SIG-M5 (cell line): ENCODE measurements around the gene ZC3H7A.
A peak's percentile ranks its signal among the peaks of the same experiment; 100 is the strongest.
"Not testable (repeated sequence)": the region's sequence is repeated elsewhere in the genome, so short reads cannot be mapped to it uniquely, and the experiment has no call there.

Experiments
- DNase-seq: peaks from one replicate; lab custom pipeline; 2025; lab: John Stamatoyannopoulos, UW

ZC3H7A gene

GRCh38 chr16:11797166-11797956, at the start of gene ZC3H7A:
ZC3H7A (minus strand) TSS chr16:11797258; CDS start chr16:11782354, 14,904 bp downstream.
- peak; percentile 66 for DNase-seq

- no peak for DNase-seq
Observed at GRCh38 chr16:11844499-11844898, 47.4 kb upstream of the ZC3H7A start.

- no peak for DNase-seq
Observed at GRCh38 chr16:11843861-11844260, 46.8 kb upstream of the ZC3H7A start.

GRCh38 chr16:11843206-11843605, 46.1 kb upstream of the ZC3H7A start:
- no peak for DNase-seq

GRCh38 chr16:11841026-11841425, 44.0 kb upstream of the ZC3H7A start:
- no peak for DNase-seq

- DNase-seq = no peak
Observed at GRCh38 chr16:11836650-11837244, 39.7 kb upstream of the ZC3H7A start.

GRCh38 chr16:11835891-11836649, 39.0 kb upstream of the ZC3H7A start:
- DNase-seq = no peak

GRCh38 chr16:11835309-11835708, 38.3 kb upstream of the ZC3H7A start:
- no peak for DNase-seq

- peak; percentile 54 for DNase-seq
Observed at GRCh38 chr16:11833951-11834695, 37.1 kb upstream of the ZC3H7A start.

GRCh38 chr16:11828696-11829095, 31.6 kb upstream of the ZC3H7A start:
- no peak for DNase-seq

- not testable (repeated sequence) for DNase-seq
Observed at GRCh38 chr16:11825520-11826165, 28.6 kb upstream of the ZC3H7A start.

- DNase-seq = no peak
Observed at GRCh38 chr16:11824362-11824761, 27.3 kb upstream of the ZC3H7A start.

- not testable (repeated sequence) for DNase-seq
Observed at GRCh38 chr16:11823645-11824044, 26.6 kb upstream of the ZC3H7A start.

GRCh38 chr16:11819798-11820197, 22.7 kb upstream of the ZC3H7A start:
- peak; percentile 70 for DNase-seq

GRCh38 chr16:11818970-11819369, 21.9 kb upstream of the ZC3H7A start:
- DNase-seq = not testable (repeated sequence)

- no peak for DNase-seq
Observed at GRCh38 chr16:11816123-11816522, 19.1 kb upstream of the ZC3H7A start.

GRCh38 chr16:11814800-11815199, 17.7 kb upstream of the ZC3H7A start:
- not testable (repeated sequence) for DNase-seq

GRCh38 chr16:11806721-11807120, 9.7 kb upstream of the ZC3H7A start:
- DNase-seq = no peak

GRCh38 chr16:11805556-11805955, 8.5 kb upstream of the ZC3H7A start:
- no peak for DNase-seq

- DNase-seq = no peak
Observed at GRCh38 chr16:11801481-11802021, 4.5 kb upstream of the ZC3H7A start.

GRCh38 chr16:11800382-11800718, 3.3 kb upstream of the ZC3H7A start:
- DNase-seq = no peak
